Gastrocnemius medialis (tissue), 4 donors: ENCODE measurements around the gene NECTIN1. TPM values are rescaled to one million over a fixed set of nuclear protein-coding genes. Genes with fewer than 3 reads are reported as not detected.

Experiments used
- ATAC-seq, 2 donors: fragments of 150-250 bp; one replicate each; pipeline ENCODE4 v1.9.1; 2016
- DNase-seq, 2 donors: peaks; one replicate each; pipeline ENCODE4 v3.0.0-alpha.2; 2019
- H3K27ac ChIP-seq, 4 donors: fragments of 200-600 bp; sonication (generic); 1 replicate in 1 of 4; 2 replicates in 3 of 4; pipeline ENCODE4 v1.5.1; 2016 to 2018; ENCODE audit warnings: mild to moderate bottlenecking in 2 of 4, moderate library complexity in 1 of 4
- H3K27me3 ChIP-seq, 3 donors: fragments of 200-600 bp; sonication (generic) in 2 of 3; 1 replicate in 1 of 3; 2 replicates in 2 of 3; pipeline versions ENCODE4 v1.5.1 to v1.6.0; 2016 to 2019; ENCODE audit warnings: mild to moderate bottlenecking in 1 of 3, moderate library complexity in 1 of 3
- H3K36me3 ChIP-seq, 2 donors: fragments of 200-600 bp; sonication (generic) in 1 of 2; one replicate each; pipeline ENCODE4 v1.5.1; 2017 to 2018
- H3K4me1 ChIP-seq, 2 donors: fragments of 200-600 bp; sonication (generic) in 1 of 2; one replicate each; pipeline ENCODE4 v1.5.1; 2016 to 2017; ENCODE audit warnings: mild to moderate bottlenecking in 2 of 2
- H3K4me3 ChIP-seq, 4 donors: fragments of 200-600 bp; sonication (generic) in 3 of 4; 1 replicate in 1 of 4; 2 replicates in 3 of 4; pipeline ENCODE4 v1.5.1; 2016 to 2019; ENCODE audit warnings: mild to moderate bottlenecking in 2 of 4
- H3K9me3 ChIP-seq, 3 donors: fragments of 200-600 bp; sonication (generic) in 2 of 3; 1 replicate in 1 of 3; 2 replicates in 2 of 3; pipeline ENCODE4 v1.5.1; 2016 to 2019
- POLR2A ChIP-seq, 2 donors: fragments of 450-650 bp; IDR thresholded peaks; one replicate each; pipeline ENCODE4 v1.6.1; 2017; ENCODE audit warnings: antibody characterized with exemption in 2 of 2, mild to moderate bottlenecking in 2 of 2, moderate library complexity in 2 of 2
- in situ Hi-C, 4 donors: fragments of 200-750 bp; cut with MboI; loops; one replicate each; pipeline versions ENCODE4 v1.15.0 to v1.8.0; 2017; ENCODE audit warnings: low sequenced_read_pairs in 4 of 4
- intact Hi-C: fragments of 100-400 bp; cut with DNase I; formaldehyde crosslinking; loops from one replicate; pipeline ENCODE4 v1.15.1; 2023; ENCODE audit warnings: low total_unique reads
- total RNA-seq, 4 donors: library from RNA; depleted of rRNA; stranded (reverse); fragments of >200 nt; gene quantifications; one replicate each; pipeline versions ENCODE4 v1.1.0 to v1.2.3, GENCODE V29; 2016
- TF ChIP-seq, protein P1 (sequence below), 5 experiments: fragments of 450-650 bp in 3 of 5; fragments of 200-600 bp in 2 of 5; sonication (generic) in 2 of 5; IDR thresholded peaks in 4 of 5; conservative IDR thresholded peaks in 1 of 5; 1 replicate in 4 of 5; 2 replicates in 1 of 5; pipeline ENCODE4 v1.5.1; 2016 to 2019; ENCODE audit warnings: antibody characterized with exemption in 5 of 5, mild to moderate bottlenecking in 3 of 5, moderate library complexity in 3 of 5

Gene NECTIN1
- total RNA-seq, 4 donors from 2014 or later, result 0.66 to 2.2 (median 0.92) TPM

DNA sequence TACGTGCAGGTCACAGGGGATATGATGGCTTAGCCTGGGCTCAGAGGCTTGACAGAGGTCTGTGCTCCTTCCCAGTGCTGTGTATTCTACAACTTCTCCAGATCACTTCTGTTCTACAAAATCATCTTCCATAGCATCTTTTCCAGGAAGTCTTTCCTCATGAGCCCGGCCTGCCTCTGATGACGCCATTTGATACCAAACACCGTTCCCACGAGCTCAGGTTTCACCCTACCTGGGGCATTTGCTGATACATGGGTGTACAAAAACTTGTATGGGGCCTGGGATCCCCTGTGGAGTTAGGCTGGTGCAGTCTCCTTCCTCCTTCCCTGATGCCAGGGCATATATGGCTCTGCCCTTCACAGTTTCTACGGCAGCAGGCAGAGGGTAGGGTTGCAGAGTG is 78.7 kb downstream of the NECTIN1 start:
- in situ Hi-C loops, result loop anchor here in 1 of 4 donors (25.0 kb wide), 1 partner anchor 637 kb away; no protein-coding TSS in a partner anchor

DNA sequence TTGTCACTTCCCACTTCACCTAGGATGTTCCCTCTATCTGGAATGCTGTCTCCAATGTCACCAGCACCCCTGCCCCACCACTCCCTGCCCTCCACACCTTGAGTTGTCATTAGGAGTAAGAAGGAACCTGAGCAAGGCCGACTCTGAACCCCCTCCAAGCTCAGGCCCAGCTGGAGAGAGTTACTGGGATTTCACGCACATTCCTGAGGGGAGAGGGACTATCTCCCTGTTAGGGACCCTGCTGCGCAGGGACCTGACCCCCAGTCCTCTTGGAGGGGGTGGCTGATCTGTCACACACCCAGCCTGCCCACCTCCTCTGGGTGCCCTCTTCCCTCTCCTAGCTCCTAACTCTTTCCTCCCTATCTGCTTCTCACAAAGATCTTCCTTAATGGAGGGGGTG is 81.7 kb downstream of the NECTIN1 start:
- DNase-seq (no peak), ATAC-seq (no peak)
- intact Hi-C loops (no loop called here), in situ Hi-C loops (no loop called here)
- H3K4me1 ChIP-seq, result no peaks in the 10 kb centered on the region
- H3K4me3 ChIP-seq, result no peak overlapping the region
- no peaks in the 10 kb centered on the region for H3K27me3 ChIP-seq
- H3K36me3 ChIP-seq, result no peaks in the 10 kb centered on the region
- H3K9me3 ChIP-seq, result no peaks in the 10 kb centered on the region
- no peak for TF ChIP-seq POLR2A (IDR thresholded peaks at IDR 0.05)
- TF ChIP-seq, protein P1, sequence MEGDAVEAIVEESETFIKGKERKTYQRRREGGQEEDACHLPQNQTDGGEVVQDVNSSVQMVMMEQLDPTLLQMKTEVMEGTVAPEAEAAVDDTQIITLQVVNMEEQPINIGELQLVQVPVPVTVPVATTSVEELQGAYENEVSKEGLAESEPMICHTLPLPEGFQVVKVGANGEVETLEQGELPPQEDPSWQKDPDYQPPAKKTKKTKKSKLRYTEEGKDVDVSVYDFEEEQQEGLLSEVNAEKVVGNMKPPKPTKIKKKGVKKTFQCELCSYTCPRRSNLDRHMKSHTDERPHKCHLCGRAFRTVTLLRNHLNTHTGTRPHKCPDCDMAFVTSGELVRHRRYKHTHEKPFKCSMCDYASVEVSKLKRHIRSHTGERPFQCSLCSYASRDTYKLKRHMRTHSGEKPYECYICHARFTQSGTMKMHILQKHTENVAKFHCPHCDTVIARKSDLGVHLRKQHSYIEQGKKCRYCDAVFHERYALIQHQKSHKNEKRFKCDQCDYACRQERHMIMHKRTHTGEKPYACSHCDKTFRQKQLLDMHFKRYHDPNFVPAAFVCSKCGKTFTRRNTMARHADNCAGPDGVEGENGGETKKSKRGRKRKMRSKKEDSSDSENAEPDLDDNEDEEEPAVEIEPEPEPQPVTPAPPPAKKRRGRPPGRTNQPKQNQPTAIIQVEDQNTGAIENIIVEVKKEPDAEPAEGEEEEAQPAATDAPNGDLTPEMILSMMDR (IDR thresholded peaks at IDR 0.05 in 4 of 5, conservative IDR thresholded peaks at IDR 0.05 in 1 of 5), result no peak
- H3K27ac ChIP-seq, result no peak overlapping the region

More for the DNA sequence above, 78.7 kb downstream of the NECTIN1 start:
- Histone ChIP-seq H3K27ac (no peak overlapping the region), H3K9me3 (no peaks in the 10 kb centered on the region), H3K36me3 (no peaks in the 10 kb centered on the region), H3K4me1 (no peaks in the 10 kb centered on the region), H3K27me3 (no peaks in the 10 kb centered on the region), H3K4me3 (no peak overlapping the region)
- intact Hi-C loops, result no loop called here
- DNase-seq (no peak), ATAC-seq (no peak)
- TF ChIP-seq, protein P1 (IDR thresholded peaks at IDR 0.05 in 4 of 5, conservative IDR thresholded peaks at IDR 0.05 in 1 of 5), result no peak
- no peak for TF ChIP-seq POLR2A (IDR thresholded peaks at IDR 0.05)

GRCh38 chr11:119645018-119645417 is 84.0 kb downstream of the NECTIN1 start:
- no peaks in the 10 kb centered on the region for H3K36me3 ChIP-seq
- H3K4me1 ChIP-seq, result no peaks in the 10 kb centered on the region
- intact Hi-C loops (no loop called here), in situ Hi-C loops (no loop called here)
- ATAC-seq (no peak), DNase-seq (no peak)
- H3K4me3 ChIP-seq, result no peak overlapping the region
- no peak overlapping the region for H3K27ac ChIP-seq
- TF ChIP-seq, protein P1 (IDR thresholded peaks at IDR 0.05 in 4 of 5, conservative IDR thresholded peaks at IDR 0.05 in 1 of 5), result no peak
- no peak for TF ChIP-seq POLR2A (IDR thresholded peaks at IDR 0.05)
- H3K9me3 ChIP-seq, result no peaks in the 10 kb centered on the region
- H3K27me3 ChIP-seq, result no peaks in the 10 kb centered on the region

- DNase-seq (no peak), ATAC-seq (no peak)
- TF ChIP-seq, protein P1 (IDR thresholded peaks at IDR 0.05 in 4 of 5, conservative IDR thresholded peaks at IDR 0.05 in 1 of 5), result no peak
- TF ChIP-seq POLR2A (IDR thresholded peaks at IDR 0.05), result no peak
- Histone ChIP-seq H3K4me3 (no peak overlapping the region), H3K4me1 (no peaks in the 10 kb centered on the region), H3K9me3 (no peaks in the 10 kb centered on the region), H3K27me3 (no peaks in the 10 kb centered on the region), H3K27ac (no peak overlapping the region), H3K36me3 (no peaks in the 10 kb centered on the region)
- intact Hi-C loops, result no loop called here
- in situ Hi-C loops, result no loop called here
Observed at GRCh38 chr11:119644502-119644901, 84.5 kb downstream of the NECTIN1 start.

GRCh38 chr11:119643876-119644225 is 85.1 kb downstream of the NECTIN1 start:
- no peaks in the 10 kb centered on the region for H3K27me3 ChIP-seq
- in situ Hi-C loops, result no loop called here
- no peaks in the 10 kb centered on the region for H3K36me3 ChIP-seq
- H3K4me3 ChIP-seq, result no peak overlapping the region
- no peaks in the 10 kb centered on the region for H3K9me3 ChIP-seq
- DNase-seq, result no peak
- intact Hi-C loops, result no loop called here
- TF ChIP-seq, protein P1 (IDR thresholded peaks at IDR 0.05 in 4 of 5, conservative IDR thresholded peaks at IDR 0.05 in 1 of 5), result no peak
- no peak for TF ChIP-seq POLR2A (IDR thresholded peaks at IDR 0.05)
- no peak for ATAC-seq
- no peaks in the 10 kb centered on the region for H3K4me1 ChIP-seq
- H3K27ac ChIP-seq, result no peak overlapping the region
